ENCODE measurements around the gene AKIP1.

GRCh38 chr11:8911029-8911823, at the start of gene AKIP1:
- no peak for TF ChIP-seq CTCF (IDR thresholded peaks at IDR 0.05; ENCODE audit: low read length)
- no peak for TF ChIP-seq EZH2 (optimal IDR thresholded peaks at IDR 0.05; ENCODE audit: low read depth, low read length)
- no peak for TF ChIP-seq EZH2phosphoT487 (IDR thresholded peaks at IDR 0.05; ENCODE audit: low read length)

Data from MM.1S (cell line).